ENCODE data around the gene ATAD3C. TPM values are rescaled to one million over a fixed set of nuclear protein-coding genes. Genes with fewer than 3 reads are reported as not detected.

The ATAD3C gene
- total and polyA plus RNA-seq, 7 donors, result under 0.01 to 1.5 (median 0.45) TPM; not detected in 1

GRCh38 chr1:1419813-1420653, 29.5 kb upstream of the ATAD3C start:
- Histone ChIP-seq H3K27ac (peak overlapping the region; percentile 62 to 87 (median 84)), H3K27me3 (no peaks in the 10 kb centered on the region), H3K36me3 (no peaks in the 10 kb centered on the region), H3K4me3 (peak overlapping the region; percentile 24 to 60 (median 54)), H3K9me3 (no peaks in the 10 kb centered on the region), H3K4me1 (peaks cover 0 to 31% (median 23%) of the 10 kb centered on the region in 4 donors)
- 11 to 21% methylated on average over 112 of the region's 112 CpGs for WGBS, 2 donors
- no peak for DNase-seq
- TF ChIP-seq CTCF (IDR thresholded peaks at IDR 0.05) (no peak), POLR2AphosphoS5 (IDR thresholded peaks at IDR 0.05) (no peak), POLR2A (IDR thresholded peaks at IDR 0.05) (no peak), EP300 (IDR thresholded peaks at IDR 0.05) (no peak)
- intact Hi-C loops (cut with DNase I), result loop anchor here (2.0 kb wide), 1 partner anchor 21 kb away; no protein-coding TSS in a partner anchor

GRCh38 chr1:1420654-1421141, 28.8 kb upstream of the ATAD3C start:
- no peak for DNase-seq
- Histone ChIP-seq H3K9me3 (no peaks in the 10 kb centered on the region), H3K4me3 (peak overlapping the region in 3 of 4 donors; percentile 51 to 60 (median 58)), H3K36me3 (no peaks in the 10 kb centered on the region), H3K4me1 (peaks cover 0 to 31% (median 23%) of the 10 kb centered on the region in 4 donors), H3K27ac (peak overlapping the region in 3 of 4 donors; percentile 61 to 87 (median 71)), H3K27me3 (no peaks in the 10 kb centered on the region)
- 62 to 85% methylated on average over 12 of the region's 12 CpGs for WGBS, 2 donors
- intact Hi-C loops (cut with DNase I), result loop anchor here (2.0 kb wide), 1 partner anchor 20 kb away; no protein-coding TSS in a partner anchor
- TF ChIP-seq CTCF (IDR thresholded peaks at IDR 0.05) (no peak), POLR2AphosphoS5 (IDR thresholded peaks at IDR 0.05) (no peak), EP300 (IDR thresholded peaks at IDR 0.05) (no peak), POLR2A (IDR thresholded peaks at IDR 0.05) (no peak)

- Histone ChIP-seq H3K27ac (peak within 1 kb of the TSS in 3 of 4 donors; percentile 61 to 87 (median 71)), H3K4me1 (peaks cover 0 to 31% (median 23%) of the 10 kb centered on the region in 4 donors)
These were observed 28.2 kb upstream of the ATAD3C start, which contains the start of gene ANKRD65 for GRCh38 chr1:1421147-1421906. Gene ANKRD65 (minus strand): TSS chr1:1421276. CDS start chr1:1421005, 271 bp downstream.

More at GRCh38 chr1:1421147-1421906, 28.2 kb upstream of the ATAD3C start, which contains the start of gene ANKRD65:
- intact Hi-C loops (cut with DNase I), result loop anchor here (2.0 kb wide), 1 partner anchor 19 kb away; no protein-coding TSS in a partner anchor
- TF ChIP-seq EP300 (IDR thresholded peaks at IDR 0.05) (no peak), CTCF (IDR thresholded peaks at IDR 0.05) (no peak), POLR2AphosphoS5 (IDR thresholded peaks at IDR 0.05) (no peak), POLR2A (IDR thresholded peaks at IDR 0.05) (no peak)
- no peaks in the 10 kb centered on the region for H3K36me3 ChIP-seq
- 77 to 81% methylated on average over 18 of the region's 18 CpGs for WGBS, 2 donors
- H3K27me3 ChIP-seq, result no peaks in the 10 kb centered on the region
- H3K4me3 ChIP-seq, result peak within 1 kb of the TSS in 3 of 4 donors; percentile 51 to 60 (median 58)
- H3K9me3 ChIP-seq, result no peaks in the 10 kb centered on the region
- DNase-seq, result no peak

Measured in sigmoid colon (tissue), 7 donors.